Head of caudate nucleus (tissue), 42 donors: ENCODE data around the gene EID2B.
A peak's percentile ranks its signal among the peaks of the same experiment; 100 is the strongest.

Experiments
- DNase-seq, 42 donors: peaks; one replicate each; pipeline versions ENCODE4 v3.0.0 to v3.0.0-alpha.2; 2020 to 2021; ENCODE audit warnings: mixed read lengths in 7 of 42
- intact Hi-C: fragments of 100-400 bp; cut with DNase I; formaldehyde crosslinking; loops from one replicate; pipeline ENCODE4 v1.15.0; 2022

The EID2B gene, protein sequence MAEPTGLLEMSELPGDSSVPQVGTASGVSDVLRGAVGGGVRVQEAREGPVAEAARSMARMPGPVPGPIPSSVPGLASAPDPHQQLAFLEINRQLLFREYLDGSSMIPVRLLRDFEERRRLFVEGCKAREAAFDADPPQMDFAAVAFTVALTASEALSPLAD

GRCh38 chr19:39532233-39533002, at the start of gene EID2B:
EID2B (minus strand) TSS chr19:39532852; CDS start chr19:39532802, 50 bp downstream.
- intact Hi-C loops: loop anchor here (2.0 to 5.0 kb wide), 2 partner anchors 58 to 135 kb away; no protein-coding TSS in a partner anchor
- peak; percentile 83 to 97 (median 93) for DNase-seq

- DNase-seq: no peak
- intact Hi-C loops: no loop called here
Measured at GRCh38 chr19:39582442-39582841, 49.8 kb upstream of the EID2B start.

GRCh38 chr19:39568604-39569003, 36.0 kb upstream of the EID2B start:
- intact Hi-C loops: no loop called here
- DNase-seq: no peak

GRCh38 chr19:39566064-39566463, 33.4 kb upstream of the EID2B start:
- intact Hi-C loops: no loop called here
- DNase-seq: no peak

DNA sequence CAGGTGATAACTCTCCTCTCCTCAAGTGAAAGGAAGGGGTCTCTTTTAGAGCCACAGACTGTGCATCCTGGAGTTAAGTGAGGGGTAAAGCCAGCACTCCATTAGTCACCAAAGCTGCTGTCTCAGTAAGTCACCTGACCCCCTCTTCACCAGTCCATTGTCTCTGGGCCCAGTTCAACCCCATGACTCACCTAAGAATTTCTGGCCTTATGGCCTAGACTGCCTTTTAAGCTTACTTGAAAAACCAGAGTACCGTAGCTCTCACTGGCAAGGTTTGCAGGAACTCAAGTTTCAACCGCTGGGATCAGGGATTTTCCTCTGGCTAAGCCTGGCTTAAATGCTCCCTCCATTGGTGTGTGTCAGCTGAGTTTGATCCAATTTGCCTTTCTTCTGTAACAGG, 30.8 kb upstream of the EID2B start:
- no peak for DNase-seq
- intact Hi-C loops: no loop called here

DNA sequence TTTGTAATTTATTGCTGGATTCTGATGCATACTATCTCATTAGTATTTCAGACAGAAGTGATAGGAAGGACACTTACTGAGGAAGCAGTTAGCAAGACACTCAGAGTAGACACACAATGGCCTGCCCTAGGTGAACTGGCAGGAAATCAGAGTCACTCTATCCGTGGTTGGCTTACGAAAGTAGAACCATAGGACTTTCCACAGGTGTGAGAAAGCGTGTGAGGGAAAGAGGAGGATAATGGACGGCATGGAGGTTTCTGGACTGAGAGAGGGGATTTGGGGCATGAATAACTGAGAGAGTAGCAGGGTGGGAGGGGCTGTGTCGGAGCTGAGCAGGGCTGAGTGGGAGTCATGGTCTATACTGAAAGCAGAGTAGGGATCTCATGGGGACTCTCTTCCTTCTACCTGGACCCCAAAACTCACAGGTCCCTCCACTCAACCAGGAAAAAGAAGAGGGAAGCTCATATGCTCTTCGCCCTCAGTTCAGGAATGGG, 26.0 kb upstream of the EID2B start:
- intact Hi-C loops: no loop called here
- no peak for DNase-seq

GRCh38 chr19:39557811-39558623, 25.4 kb upstream of the EID2B start:
- intact Hi-C loops: no loop called here
- DNase-seq: no peak

DNA sequence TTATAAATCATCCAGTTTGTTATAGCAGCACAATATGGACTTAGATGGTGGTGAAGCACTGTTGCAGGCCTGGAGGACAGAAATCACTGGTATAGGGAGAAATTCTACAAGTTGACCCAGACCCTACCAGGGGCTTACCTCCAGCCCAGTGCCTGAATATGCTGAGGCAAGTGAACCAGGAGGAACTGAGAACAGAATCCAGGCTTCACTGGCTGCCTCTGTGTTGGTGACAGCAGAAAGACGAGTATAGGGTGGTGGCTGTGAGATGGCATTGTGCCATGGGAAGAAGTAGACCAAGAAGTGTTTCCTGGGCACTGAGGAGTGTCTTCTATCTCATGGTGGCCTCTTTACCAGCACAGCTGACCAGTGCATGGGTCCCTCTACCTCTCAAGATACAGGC, 23.2 kb upstream of the EID2B start:
- intact Hi-C loops: no loop called here
- peak in 3 of 42 donors; percentile 14 to 29 (median 17) for DNase-seq

DNA sequence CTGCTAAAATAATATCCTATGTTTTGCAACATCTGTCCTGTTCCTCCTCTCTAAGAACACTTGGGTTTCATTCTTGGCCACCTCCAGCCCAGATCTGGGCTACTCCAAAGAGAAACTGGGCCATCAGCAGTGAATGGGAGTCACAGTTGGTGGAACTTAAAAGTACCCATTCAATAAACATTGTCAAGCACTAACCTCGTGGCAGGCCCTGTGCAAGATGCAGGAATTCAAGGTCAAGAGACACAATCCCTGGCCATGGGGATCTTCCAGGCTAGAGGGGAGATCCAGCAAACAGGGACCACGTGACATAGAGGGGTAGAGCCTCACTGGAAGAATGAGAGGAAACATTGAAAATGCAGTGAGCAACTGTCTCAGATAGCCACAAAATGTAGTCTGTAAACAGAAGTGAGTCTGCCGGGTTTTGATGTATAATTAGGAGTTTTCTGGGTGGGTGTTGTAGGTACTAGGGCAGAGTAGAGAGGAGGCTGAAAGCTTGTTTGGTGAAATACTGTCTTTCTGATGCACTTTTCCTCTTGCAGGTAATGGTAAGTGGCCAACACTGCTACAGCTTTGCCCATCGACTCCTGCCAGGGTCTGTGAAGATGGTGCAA, 22.2 kb upstream of the EID2B start:
- DNase-seq: no peak
- intact Hi-C loops: loop anchor here (5.0 kb wide), 1 partner anchor 117 kb away; no protein-coding TSS in a partner anchor

DNA sequence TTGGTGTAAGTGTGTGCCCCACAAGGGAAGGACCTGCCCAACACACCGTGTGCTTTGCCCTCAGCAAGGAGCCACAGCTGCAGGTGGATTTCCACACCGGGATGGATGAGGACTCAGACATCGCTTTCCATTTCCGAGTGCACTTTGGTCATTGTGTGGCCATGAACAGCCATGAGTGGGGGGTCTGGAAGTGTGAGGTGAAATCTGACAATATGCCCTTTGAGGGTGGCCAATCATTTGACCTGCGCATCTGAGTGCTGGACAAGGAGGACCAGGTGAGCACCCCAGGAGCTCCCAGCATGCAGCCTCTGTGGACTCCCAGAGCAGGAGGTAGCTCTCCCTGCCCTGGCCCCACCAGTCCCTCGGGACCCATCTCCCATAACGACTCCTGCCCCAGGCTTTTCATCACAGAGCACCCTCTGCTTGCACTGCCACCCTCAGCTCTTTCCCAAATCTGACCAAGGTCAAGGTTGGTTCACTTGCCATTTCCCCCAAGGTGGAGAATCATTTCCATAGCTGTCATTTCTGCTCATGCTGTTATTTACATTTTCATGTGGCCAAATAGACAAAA, 20.5 kb upstream of the EID2B start:
- intact Hi-C loops: loop anchor here (5.0 kb wide), 1 partner anchor 119 kb away; no protein-coding TSS in a partner anchor

DNA sequence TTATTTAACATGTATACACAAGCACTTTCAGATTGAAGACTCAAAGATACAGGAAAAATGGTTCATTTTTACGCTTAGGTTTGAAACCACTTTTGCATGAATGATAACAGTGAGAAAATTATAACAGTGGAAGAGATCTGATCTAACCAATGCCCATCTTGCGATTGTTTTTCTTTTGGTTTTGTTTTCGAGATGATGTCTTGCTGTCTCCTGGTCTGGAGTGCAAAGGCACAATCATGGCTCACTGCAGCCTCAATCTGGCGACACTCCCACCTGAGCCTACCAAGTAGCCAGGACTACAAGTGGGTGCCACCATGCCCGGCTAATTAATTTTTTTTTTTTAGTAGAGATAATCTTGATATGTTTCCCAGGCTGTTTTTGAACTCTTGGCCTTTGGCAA, 17.5 kb upstream of the EID2B start:
- DNase-seq: no peak
- intact Hi-C loops: loop anchor here (5.0 kb wide), 1 partner anchor 122 kb away; no protein-coding TSS in a partner anchor

More for the DNA sequence above, 20.5 kb upstream of the EID2B start:
- DNase-seq: no peak

GRCh38 chr19:39546599-39546998, 13.9 kb upstream of the EID2B start:
- intact Hi-C loops: no loop called here
- no peak for DNase-seq

DNA sequence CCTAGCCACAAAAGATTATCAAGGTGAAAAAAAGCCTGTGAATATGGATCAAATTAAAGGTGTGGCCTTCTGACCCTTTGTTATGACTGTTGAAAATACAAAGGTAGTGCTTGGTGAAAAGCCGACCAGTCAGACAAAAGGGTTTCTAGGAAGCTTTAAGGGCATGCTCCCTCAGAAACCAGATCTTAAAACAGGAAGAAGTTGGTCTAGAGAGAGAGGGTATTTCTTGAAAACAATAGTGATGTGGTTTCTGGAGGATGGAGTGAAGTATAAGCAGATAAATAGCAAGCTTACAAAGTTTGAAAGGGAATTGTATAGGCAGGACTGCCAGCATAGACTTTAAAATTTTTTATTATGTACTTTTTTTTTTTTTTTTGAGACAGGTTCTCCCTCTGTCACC, 12.3 kb upstream of the EID2B start:
- intact Hi-C loops: no loop called here
- no peak for DNase-seq

- intact Hi-C loops: no loop called here
- DNase-seq: no peak
Measured at GRCh38 chr19:39544226-39544903, 11.7 kb upstream of the EID2B start.

DNA sequence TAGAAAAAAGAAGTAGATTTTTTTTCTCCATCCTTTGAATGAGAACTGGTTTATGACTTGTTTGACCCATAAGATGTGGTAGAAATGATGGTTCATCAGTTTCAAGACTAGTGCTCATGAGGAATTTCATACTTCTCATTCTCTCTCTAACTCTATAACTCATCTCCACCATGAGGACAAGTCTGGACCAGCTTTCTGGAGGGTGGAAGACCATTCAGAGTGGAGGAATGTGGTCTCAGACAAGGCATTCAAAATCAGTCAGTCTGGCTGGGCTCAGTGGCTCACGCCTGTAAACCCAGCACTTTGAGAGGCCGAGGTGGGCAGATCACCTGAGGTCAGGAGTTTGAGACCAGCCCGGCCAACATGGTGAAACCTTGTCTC, 10.8 kb upstream of the EID2B start:
- intact Hi-C loops: no loop called here
- DNase-seq: no peak

DNA sequence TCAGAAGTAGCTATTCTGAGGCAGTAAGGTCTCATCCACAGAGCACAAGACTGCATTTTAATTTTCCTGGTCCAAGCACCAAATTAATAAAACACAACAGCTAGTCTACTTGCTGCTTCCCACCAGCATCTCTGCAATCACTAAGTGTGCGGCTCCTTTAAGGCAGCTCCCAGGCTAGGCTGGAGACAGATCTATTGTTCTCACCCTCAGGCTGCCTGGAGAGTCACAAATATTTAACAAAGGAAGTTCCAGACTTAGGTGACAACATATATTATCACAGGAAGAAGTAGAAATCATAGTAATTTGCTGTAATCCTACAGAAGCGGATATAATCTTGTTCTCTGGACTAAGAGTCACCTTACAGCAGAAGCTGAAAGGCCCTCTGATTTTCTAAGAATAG, 9.6 kb upstream of the EID2B start:
- intact Hi-C loops: no loop called here
- DNase-seq: peak in 21 of 42 donors; percentile 16 to 61 (median 33)

DNA sequence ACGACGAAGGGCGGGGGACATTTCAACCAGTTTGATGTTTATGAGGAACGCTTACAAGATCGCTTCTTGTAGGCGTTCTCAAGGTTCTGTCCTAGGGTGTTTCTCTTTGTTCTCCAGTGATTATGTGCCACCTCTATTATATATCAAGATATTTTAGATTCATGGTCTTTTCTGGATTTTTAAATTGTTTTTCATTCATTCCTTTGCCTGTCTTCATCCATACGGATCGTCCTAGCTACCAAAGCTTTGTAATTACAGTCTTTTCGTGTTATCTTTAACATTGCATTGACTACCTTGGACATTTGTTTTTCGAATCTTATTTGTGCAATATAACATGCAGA, 7.7 kb upstream of the EID2B start:
- DNase-seq: no peak
- intact Hi-C loops: no loop called here

GRCh38 chr19:39539518-39540332, 7.1 kb upstream of the EID2B start, which contains the start of gene EID2:
EID2 (minus strand) TSS chr19:39540161; CDS start chr19:39540079, 82 bp downstream.
- peak; percentile 90 to 99 (median 96) for DNase-seq
- intact Hi-C loops: no loop called here
